Panc1 (cell line): ENCODE results near the gene CLPTM1L. TPM values are rescaled to one million over a fixed set of nuclear protein-coding genes. Genes with fewer than 3 reads are reported as not detected.
"Not testable (repeated sequence)": the region's sequence is repeated elsewhere in the genome, so short reads cannot be mapped to it uniquely, and the experiment has no call there.

Experiments
- ATAC-seq: fragments of 200-7000 bp; cut with Tn5 transposase; 2 replicates; pipeline ENCODE4 v1.9.1; 2020; ENCODE audit warnings: mild to moderate bottlenecking, moderate library complexity
- BruUV-seq: library from RNA; stranded (reverse); fragments of 400-500 nt; replicated peaks from 2 replicates; lab custom pipeline; 2021; lab: Mats Ljungman, UMichigan
- CTCF ChIA-PET: fragments of 300-600 bp; sonication (Branson Sonifier 250); formaldehyde crosslinking; loops from one replicate; lab custom pipeline; 2022; ENCODE audit warnings: antibody characterized with exemption; lab: Charles Lee
- POLR2A ChIA-PET: fragments of 300-600 bp; sonication (Branson Sonifier 250); formaldehyde crosslinking; loops from one replicate; lab custom pipeline; 2022; ENCODE audit warnings: antibody characterized with exemption; lab: Charles Lee
- DNase-seq: peaks from one replicate; pipeline ENCODE4 v3.0.0-alpha.2; 2010; ENCODE audit warnings: low read depth, low spot score
- H3K27ac ChIP-seq: 2 replicates; pipeline ENCODE4 v1.5.1; 2011; ENCODE audit warnings: mild to moderate bottlenecking, low read length, inconsistent platforms
- H3K27me3 ChIP-seq: fragments of 200-500 bp; sonication (Bioruptor generic); 2 replicates; pipeline ENCODE4 v1.6.0; 2014; ENCODE audit warnings: low read length, inconsistent platforms; ENCODE audit not compliant: control insufficient read depth, insufficient read depth
- H3K36me3 ChIP-seq: fragments of 200-500 bp; sonication (Bioruptor generic); 2 replicates; pipeline ENCODE4 v1.5.1; 2014; ENCODE audit warnings: inconsistent platforms, mild to moderate bottlenecking, low read length, moderate library complexity; ENCODE audit not compliant: control insufficient read depth, insufficient read depth
- H3K4me1 ChIP-seq: 2 replicates; pipeline ENCODE4 v1.5.1; 2011; ENCODE audit warnings: inconsistent platforms, mild to moderate bottlenecking, low read length, moderate library complexity; ENCODE audit not compliant: control insufficient read depth, insufficient read depth
- H3K4me3 ChIP-seq, 2 experiments: 2 replicates each; pipeline ENCODE4 v1.5.1; 2011 to 2012; ENCODE audit warnings: low read depth in 2 of 2, low read length in 2 of 2, mild to moderate bottlenecking in 2 of 2, inconsistent platforms in 1 of 2, moderate library complexity in 1 of 2
- H3K9me3 ChIP-seq: fragments of 200-500 bp; sonication (Bioruptor generic); 2 replicates; pipeline ENCODE4 v1.5.1; 2014; ENCODE audit warnings: low read depth, mild to moderate bottlenecking, inconsistent platforms, low read length, moderate library complexity; ENCODE audit not compliant: control insufficient read depth, insufficient read depth
- POLR2AphosphoS5 ChIP-seq: IDR thresholded peaks from 2 replicates; pipeline ENCODE4 v1.6.1; 2012; ENCODE audit warnings: mild to moderate bottlenecking, low read depth, low read length, moderate library complexity
- SIN3A ChIP-seq: IDR thresholded peaks from 2 replicates; pipeline ENCODE4 v1.6.1; 2012; ENCODE audit warnings: low read depth, mild to moderate bottlenecking, low read length, moderate library complexity, borderline replicate concordance; ENCODE audit not compliant: insufficient read depth
- TCF7L2 ChIP-seq: IDR thresholded peaks from 2 replicates; pipeline ENCODE4 v1.6.1; 2011; ENCODE audit warnings: mild to moderate bottlenecking, low read depth, low read length, inconsistent platforms
- in situ Hi-C: cut with HindIII; loops from 2 replicates; pipeline ENCODE4 v1.10.0; 2016; ENCODE audit warnings: low sequenced_read_pairs, low pct_unique_long_range_greater_than_20kb
- intact Hi-C: fragments of 100-400 bp; cut with micrococcal nuclease; formaldehyde crosslinking; loops from one replicate; pipeline ENCODE4 v1.10.0; 2022; ENCODE audit not compliant: unreplicated experiment
- total RNA-seq: library from RNA; stranded (reverse); gene quantifications from one replicate; pipeline ENCODE4 v1.2.1, GENCODE V29; 2021; ENCODE audit not compliant: unreplicated experiment
- TF ChIP-seq, protein P1 (sequence below): fragments of 450-650 bp; IDR thresholded peaks from 2 replicates; pipeline ENCODE4 v1.5.1; 2017; ENCODE audit warnings: mild to moderate bottlenecking
- TF ChIP-seq, protein P2 (sequence below), 2 experiments: IDR thresholded peaks; 2 replicates each; pipeline ENCODE4 v1.6.1; 2011 to 2012; ENCODE audit warnings: low read depth in 2 of 2, control low read depth in 1 of 2, low read length in 1 of 2, mild to moderate bottlenecking in 1 of 2, moderate library complexity in 1 of 2; ENCODE audit not compliant: insufficient read depth in 1 of 2

CLPTM1L gene
- total RNA-seq, 1 experiment from 2014 or later = 188 TPM

DNA sequence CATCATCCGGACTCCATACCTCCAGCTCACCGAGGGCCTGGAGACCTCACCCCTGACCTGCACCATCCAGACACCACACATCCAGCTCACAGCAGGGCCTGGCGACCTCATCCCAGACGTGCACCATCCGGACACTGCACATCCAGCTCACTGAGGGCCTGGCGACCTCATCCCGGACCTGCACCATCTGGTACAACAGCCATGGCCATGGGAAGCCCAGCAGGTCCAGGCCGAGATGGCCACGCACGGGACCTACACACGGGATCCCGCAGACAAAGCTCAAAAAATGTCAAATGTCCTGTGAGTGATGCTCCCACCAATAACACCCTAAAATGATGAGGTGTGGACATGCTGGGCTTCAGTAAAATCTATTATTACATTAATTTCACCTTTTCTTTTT, 59.8 kb downstream of the CLPTM1L start:
- no peaks in the 10 kb centered on the region for H3K4me1 ChIP-seq
- DNase-seq (no peak), ATAC-seq (no peak)
- H3K27me3 ChIP-seq = no peaks in the 10 kb centered on the region
- no TSS peak for BruUV-seq
- intact Hi-C loops (no loop called here), in situ Hi-C loops (no loop called here)
- H3K4me3 ChIP-seq = no peak overlapping the region
- H3K9me3 ChIP-seq = no peaks in the 10 kb centered on the region
- TF ChIP-seq POLR2AphosphoS5 = no peak
- TF ChIP-seq TCF7L2 = no peak
- no peak for TF ChIP-seq SIN3A
- TF ChIP-seq, protein P1, sequence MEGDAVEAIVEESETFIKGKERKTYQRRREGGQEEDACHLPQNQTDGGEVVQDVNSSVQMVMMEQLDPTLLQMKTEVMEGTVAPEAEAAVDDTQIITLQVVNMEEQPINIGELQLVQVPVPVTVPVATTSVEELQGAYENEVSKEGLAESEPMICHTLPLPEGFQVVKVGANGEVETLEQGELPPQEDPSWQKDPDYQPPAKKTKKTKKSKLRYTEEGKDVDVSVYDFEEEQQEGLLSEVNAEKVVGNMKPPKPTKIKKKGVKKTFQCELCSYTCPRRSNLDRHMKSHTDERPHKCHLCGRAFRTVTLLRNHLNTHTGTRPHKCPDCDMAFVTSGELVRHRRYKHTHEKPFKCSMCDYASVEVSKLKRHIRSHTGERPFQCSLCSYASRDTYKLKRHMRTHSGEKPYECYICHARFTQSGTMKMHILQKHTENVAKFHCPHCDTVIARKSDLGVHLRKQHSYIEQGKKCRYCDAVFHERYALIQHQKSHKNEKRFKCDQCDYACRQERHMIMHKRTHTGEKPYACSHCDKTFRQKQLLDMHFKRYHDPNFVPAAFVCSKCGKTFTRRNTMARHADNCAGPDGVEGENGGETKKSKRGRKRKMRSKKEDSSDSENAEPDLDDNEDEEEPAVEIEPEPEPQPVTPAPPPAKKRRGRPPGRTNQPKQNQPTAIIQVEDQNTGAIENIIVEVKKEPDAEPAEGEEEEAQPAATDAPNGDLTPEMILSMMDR = no peak
- TF ChIP-seq, protein P2, sequence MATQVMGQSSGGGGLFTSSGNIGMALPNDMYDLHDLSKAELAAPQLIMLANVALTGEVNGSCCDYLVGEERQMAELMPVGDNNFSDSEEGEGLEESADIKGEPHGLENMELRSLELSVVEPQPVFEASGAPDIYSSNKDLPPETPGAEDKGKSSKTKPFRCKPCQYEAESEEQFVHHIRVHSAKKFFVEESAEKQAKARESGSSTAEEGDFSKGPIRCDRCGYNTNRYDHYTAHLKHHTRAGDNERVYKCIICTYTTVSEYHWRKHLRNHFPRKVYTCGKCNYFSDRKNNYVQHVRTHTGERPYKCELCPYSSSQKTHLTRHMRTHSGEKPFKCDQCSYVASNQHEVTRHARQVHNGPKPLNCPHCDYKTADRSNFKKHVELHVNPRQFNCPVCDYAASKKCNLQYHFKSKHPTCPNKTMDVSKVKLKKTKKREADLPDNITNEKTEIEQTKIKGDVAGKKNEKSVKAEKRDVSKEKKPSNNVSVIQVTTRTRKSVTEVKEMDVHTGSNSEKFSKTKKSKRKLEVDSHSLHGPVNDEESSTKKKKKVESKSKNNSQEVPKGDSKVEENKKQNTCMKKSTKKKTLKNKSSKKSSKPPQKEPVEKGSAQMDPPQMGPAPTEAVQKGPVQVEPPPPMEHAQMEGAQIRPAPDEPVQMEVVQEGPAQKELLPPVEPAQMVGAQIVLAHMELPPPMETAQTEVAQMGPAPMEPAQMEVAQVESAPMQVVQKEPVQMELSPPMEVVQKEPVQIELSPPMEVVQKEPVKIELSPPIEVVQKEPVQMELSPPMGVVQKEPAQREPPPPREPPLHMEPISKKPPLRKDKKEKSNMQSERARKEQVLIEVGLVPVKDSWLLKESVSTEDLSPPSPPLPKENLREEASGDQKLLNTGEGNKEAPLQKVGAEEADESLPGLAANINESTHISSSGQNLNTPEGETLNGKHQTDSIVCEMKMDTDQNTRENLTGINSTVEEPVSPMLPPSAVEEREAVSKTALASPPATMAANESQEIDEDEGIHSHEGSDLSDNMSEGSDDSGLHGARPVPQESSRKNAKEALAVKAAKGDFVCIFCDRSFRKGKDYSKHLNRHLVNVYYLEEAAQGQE (IDR thresholded peaks at IDR 0.05; ENCODE audit: insufficient read depth in 1 of 2, low read depth in 2 of 2, low read length in 1 of 2) = no peak
- no peak overlapping the region for H3K27ac ChIP-seq
- no peaks in the 10 kb centered on the region for H3K36me3 ChIP-seq
- POLR2A ChIA-PET = no interaction called here
- CTCF ChIA-PET = interaction anchor here (0.6 kb wide), 1 partner anchor 37 kb away, joined by 3 read pairs; no protein-coding TSS in a partner anchor

DNA sequence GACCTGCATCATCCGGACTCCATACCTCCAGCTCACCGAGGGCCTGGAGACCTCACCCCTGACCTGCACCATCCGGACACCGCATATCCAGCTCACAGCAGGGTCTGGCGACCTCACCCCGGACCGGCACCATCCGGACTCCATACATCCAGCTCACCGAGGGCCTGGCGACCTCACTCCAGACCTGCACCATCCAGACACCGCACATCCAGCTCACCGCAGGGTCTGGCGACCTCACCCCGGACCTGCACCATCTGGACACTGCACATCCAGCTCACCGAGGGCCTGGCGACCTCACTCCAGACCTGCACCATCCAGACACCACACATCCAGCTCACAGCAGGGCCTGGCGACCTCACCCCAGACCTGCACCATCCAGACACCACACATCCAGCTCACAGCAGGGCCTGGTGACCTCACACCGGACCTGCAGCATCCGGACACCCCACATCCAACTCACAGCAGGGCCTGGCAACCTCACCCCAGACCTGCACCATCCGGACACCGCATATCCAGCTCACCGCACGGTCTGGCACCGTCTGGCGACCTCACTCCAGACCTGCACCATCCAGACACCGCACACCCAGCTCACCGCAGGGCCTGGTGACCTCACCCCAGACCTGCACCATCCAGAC, 60.4 kb downstream of the CLPTM1L start:
- H3K36me3 ChIP-seq, DNase-seq, H3K27ac ChIP-seq: not testable (repeated sequence)

DNA sequence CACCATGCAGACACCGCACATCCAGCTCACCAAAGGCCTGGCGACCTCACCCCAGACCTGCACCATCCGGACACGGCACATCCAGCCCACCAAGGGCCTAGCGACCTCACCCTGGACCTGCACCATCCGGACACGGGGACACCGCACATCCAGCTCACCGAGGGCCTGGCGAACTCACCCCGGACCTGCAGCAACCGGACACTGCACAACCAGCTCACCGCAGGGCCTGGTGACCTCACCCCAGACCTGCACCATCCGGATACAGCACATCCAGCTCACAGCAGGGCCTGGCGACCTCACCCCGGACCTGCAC, 61.2 kb downstream of the CLPTM1L start:
- POLR2A ChIA-PET = not testable (repeated sequence)

More for the DNA sequence above, 60.4 kb downstream of the CLPTM1L start:
- H3K4me3 ChIP-seq, intact Hi-C loops, H3K4me1 ChIP-seq, in situ Hi-C loops, BruUV-seq, H3K9me3 ChIP-seq, CTCF ChIA-PET, POLR2A ChIA-PET, ATAC-seq, H3K27me3 ChIP-seq: not testable (repeated sequence)

DNA sequence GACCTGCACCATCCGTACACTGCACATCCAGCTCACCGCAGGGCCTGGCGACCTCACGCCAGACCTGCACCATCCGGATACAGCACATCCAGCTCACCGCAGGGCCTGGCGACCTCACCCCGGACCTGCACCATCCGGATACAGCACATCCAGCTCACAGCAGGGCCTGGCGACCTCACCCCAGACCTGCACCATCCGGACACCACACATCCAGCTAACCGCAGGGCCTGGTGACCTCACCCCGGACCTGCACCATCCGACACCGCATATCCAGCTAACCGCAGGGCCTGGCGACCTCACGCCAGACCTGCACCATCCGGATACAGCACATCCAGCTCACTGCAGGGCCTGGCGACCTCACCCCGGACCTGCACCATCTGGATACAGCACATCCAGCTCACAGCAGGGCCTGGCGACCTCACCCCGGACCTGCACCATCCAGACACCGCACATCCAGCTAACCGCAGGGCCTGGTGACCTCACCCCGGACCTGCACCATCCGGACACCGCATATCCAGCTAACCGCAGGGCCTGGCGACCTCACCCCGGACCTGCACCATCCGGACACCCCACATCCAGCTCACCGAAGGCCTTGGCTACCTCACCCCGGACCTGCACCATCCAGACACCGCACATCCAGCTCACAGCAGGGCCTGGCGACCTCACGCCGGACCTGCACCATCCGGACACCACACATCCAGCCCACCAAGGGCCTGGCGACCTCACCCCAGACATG, 61.7 kb downstream of the CLPTM1L start:
- POLR2A ChIA-PET, H3K27me3 ChIP-seq, H3K4me1 ChIP-seq, H3K27ac ChIP-seq, H3K4me3 ChIP-seq, in situ Hi-C loops, H3K36me3 ChIP-seq, BruUV-seq, DNase-seq, H3K9me3 ChIP-seq, intact Hi-C loops, CTCF ChIA-PET, ATAC-seq: not testable (repeated sequence)

More for the DNA sequence above, 61.2 kb downstream of the CLPTM1L start:
- DNase-seq, H3K4me1 ChIP-seq, BruUV-seq, intact Hi-C loops, CTCF ChIA-PET, H3K4me3 ChIP-seq, H3K9me3 ChIP-seq, ATAC-seq, in situ Hi-C loops, H3K27me3 ChIP-seq, H3K27ac ChIP-seq, H3K36me3 ChIP-seq: not testable (repeated sequence)
